Activated gamma-delta T cell (primary cell): Measurements from ENCODE around the gene PRKCSH.
"Not testable (repeated sequence)": the region's sequence is repeated elsewhere in the genome, so short reads cannot be mapped to it uniquely, and the experiment has no call there.

Experiments
- DNase-seq: peaks from one replicate; lab custom pipeline; 2025; lab: John Stamatoyannopoulos, UW
- total RNA-seq, 2 donors: gene quantifications; one replicate each; lab custom pipeline; 2026; lab: John Stamatoyannopoulos, UW

The PRKCSH gene, protein sequence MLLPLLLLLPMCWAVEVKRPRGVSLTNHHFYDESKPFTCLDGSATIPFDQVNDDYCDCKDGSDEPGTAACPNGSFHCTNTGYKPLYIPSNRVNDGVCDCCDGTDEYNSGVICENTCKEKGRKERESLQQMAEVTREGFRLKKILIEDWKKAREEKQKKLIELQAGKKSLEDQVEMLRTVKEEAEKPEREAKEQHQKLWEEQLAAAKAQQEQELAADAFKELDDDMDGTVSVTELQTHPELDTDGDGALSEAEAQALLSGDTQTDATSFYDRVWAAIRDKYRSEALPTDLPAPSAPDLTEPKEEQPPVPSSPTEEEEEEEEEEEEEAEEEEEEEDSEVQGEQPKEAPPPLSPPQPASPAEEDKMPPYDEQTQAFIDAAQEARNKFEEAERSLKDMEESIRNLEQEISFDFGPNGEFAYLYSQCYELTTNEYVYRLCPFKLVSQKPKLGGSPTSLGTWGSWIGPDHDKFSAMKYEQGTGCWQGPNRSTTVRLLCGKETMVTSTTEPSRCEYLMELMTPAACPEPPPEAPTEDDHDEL
- total RNA-seq = 119 to 139 reads per million in 2 donors

DNA sequence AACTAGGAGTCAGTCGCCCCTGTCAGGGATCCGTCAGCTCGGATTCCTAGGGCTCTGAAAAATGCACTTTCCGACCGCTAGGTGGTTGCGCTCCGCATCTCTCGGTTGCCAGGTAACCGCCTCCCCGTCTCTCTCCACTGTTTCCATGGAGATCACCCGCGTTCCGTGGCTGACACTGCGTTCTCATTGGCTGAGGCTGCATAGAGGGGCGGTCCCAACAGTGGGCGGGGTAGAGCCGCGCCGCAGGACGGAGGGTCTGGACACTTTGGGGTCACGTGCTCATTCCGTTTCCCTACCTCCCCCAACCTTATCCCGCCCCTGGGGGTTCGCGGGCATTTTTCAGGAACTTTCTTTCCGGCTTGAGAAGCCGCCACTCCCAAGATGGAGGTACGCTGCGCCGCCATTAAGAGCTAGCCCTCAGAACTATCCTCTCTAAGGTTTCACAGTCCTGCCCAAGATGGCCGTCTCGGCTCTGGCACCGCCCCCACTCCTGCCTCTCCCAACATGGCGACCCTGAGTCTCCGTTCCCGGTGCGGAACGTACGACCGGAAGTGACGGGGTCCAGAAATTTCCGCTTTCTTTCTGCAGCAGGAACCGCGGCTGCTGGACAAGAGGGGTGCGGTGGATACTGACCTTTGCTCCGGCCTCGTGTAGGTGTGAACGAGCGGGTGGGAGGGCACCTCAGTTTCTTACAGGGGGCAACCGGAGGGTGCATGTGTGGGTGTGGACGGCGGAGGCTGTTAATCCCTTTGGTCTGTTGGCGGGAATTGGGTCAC, at the start of gene PRKCSH, which contains the start of gene ODAD3:
TSS of gene PRKCSH (plus strand) at position 579 of the 776 bp plus-strand sequence. CDS start 483 bp downstream, outside the sequence.
TSS of gene ODAD3 (minus strand) at position 65 of the 776 bp plus-strand sequence. CDS start 105 bp downstream, outside the sequence.
- peak; percentile 84 for DNase-seq

DNA sequence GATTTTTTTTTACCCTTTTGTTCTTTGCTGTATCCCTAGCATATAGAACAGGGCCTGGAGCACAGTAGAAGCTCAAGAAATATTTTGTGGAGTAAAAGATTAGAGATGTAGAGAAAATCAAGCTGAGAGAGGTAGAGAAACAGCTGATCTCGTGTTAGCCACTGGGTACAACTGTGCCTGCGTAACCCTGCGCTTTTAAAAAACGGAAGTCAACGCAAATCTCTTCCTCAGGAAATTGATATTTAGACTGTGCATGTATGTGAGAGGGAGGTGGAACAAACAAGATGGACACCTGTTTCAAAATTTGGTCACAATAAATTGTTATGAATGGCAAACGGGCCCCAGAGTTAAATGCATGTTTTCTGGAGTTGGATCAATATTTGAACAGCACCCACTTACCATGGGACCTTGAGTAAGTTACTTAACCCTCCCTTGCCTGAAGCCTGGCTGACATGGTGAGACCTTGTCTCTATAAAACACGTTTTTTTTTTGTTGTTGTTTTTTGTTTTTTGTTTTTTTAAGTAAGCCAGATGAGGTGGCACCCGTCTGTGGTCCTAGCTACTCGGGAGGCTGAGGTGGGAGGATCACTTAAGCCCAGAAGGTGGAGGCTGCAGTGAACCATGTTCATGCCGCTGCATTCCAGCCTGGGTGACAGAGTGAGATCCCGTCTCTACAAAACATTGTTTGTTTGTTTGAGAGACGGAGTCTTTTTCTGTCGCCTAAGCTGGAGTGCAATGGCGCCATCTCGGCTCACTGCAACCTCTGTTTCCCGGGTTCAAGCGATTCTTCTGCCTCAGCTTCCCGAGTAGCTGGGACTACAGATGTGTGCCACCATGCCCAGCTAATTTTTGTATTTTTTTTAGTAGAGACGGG, 48.0 kb upstream of the PRKCSH start:
- DNase-seq = no peak

DNA sequence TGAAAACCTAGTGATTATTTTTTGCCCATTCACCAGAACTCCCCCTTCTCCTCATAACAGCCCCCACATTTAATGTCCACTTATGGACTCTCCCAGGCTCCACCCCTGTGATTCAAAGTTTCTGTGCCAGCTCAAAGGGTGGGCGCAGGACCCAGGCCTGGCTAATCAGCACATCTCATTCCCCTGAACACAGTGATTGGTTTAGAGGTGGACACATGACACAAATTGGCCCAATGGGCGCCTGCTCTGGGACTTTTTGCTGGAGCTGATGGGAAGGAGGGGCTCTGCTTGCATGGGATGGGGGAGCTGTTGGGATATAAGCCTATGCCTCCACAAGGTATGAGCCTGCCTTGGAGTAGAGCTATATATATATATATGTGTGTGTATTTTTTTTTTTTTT, 45.1 kb upstream of the PRKCSH start:
- DNase-seq = no peak

DNA sequence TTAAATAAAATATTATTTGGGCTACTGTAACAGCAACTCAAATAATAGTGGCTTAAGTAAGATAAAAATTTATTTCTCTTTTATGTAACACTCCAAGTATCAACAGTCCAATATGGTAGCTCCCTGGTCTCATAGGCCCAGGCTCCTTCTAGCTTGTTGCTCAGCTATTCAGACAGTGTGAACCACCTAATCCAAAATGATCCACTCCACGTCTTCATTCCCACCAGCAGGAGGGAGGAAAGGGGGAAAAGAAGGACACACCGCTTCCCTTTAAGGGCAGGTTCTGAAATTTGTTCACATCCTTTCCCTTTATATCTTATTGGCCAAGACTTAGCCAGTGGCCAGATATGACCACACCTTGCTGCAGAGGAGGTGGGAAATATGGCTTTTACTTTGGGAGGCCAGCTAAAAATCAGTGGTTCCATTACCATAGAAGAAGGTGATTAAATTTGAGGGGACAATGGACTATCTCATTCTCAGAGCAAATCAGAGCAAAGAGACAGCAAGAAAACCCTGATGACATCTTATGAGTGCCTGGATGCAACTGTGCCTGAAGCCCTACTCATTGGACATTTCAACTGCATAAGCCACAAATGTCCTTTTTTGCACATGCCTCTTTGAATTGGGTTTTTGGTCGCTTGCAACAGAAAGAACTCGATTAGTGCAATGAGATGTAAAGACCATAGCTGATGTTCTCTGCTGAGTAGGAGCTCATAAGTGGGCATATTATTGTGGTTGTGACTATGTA, 44.3 kb upstream of the PRKCSH start:
- DNase-seq = no peak

DNA sequence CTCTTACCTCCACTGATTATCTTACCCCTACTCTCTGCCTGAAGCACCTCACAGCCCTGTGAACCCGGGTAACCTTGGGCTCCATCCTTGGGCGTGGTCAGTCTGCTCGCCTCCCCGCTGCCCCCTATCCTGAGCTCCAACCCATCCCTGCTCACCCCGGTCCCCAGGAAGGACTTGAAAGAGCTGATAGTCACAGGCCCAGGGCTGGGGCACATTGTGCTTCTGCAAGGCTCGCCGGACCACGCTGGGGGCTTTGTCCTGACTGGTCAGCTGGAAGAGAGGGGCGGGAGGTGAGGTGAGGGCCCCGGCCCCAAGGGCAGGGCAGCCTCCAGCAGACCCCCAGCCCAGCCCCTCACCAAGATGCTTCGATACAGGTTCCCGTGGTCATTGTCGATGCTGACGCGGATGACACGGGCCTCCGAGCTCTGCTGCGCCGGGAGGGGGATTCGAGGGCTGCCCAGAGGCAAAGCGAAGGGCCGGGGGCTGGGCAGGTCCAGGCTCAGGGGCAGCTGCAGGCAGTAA, 38.3 kb upstream of the PRKCSH start:
- DNase-seq = no peak

DNA sequence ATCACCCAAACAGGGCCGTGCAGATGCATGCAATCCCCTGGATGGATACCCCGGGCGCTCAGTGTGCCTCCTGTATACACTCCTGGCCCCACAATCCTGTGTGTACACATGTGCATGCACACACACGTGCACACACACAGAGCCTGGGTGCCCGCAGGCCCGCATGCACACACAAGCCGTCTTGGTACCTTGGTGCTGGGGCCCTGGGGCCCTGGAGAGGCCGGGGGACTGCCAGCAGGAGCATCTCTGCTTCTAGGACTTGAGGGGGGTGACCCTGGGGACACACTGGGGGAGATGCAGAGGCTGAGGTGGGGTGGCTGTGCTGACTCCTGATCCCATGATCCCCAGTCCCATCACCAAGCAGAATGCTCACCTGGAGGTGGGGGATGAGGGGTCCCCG, 35.8 kb upstream of the PRKCSH start:
- DNase-seq = no peak

DNA sequence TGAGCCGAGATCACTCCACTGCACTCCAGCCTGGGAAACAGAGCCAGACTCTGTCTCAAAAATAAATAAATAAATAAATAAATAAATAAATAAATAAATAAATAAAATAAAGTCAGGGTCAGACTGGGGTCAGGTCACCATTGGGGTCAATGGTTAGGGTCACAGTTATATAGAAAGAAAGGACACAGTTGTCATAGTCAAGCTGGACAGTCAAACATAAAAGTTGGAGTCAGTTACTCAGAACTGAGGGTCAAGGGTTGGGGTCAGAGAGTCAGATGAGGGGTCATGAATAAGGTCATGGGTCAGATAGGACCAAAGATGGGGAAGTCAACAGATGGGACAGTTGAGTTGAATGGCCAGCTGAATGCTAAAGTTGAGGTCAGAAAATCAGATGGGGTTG, 34.6 kb upstream of the PRKCSH start:
- DNase-seq = no peak

DNA sequence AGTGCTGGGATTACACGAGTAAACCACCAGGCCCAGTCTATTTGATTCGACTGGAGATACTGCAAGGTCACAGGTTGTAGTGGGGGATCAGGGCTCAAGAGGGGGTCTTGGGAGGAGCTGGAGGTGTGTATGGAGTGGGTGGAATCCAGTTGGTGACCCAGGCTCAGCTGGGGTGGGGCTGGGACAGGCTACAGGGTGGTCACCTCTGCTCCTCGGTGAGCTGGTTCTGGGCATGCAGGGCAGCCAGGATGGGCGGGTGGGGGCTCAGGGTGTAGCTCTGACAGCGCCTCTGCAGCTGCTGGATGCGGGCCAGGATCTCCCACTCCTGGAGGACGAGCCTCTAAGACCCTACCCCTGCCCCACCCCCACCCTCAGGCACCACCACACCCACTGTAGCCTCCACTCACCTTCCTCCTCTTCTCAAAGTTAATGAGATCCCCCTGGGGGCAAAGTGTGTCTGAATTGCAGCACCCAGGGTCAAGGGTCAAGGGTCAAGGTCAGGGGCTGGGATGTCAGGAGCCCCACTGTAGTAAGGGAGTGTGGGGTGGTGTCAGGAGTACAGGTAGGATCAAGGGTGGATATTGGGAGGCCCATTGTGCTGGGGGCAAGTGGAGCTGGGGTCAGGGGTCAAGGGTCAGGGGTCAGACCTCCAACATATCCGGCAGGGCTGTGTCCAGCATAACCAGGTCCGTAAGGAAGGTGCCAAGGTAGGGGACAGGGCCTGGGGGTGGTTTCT, 33.5 kb upstream of the PRKCSH start:
- DNase-seq = no peak

DNA sequence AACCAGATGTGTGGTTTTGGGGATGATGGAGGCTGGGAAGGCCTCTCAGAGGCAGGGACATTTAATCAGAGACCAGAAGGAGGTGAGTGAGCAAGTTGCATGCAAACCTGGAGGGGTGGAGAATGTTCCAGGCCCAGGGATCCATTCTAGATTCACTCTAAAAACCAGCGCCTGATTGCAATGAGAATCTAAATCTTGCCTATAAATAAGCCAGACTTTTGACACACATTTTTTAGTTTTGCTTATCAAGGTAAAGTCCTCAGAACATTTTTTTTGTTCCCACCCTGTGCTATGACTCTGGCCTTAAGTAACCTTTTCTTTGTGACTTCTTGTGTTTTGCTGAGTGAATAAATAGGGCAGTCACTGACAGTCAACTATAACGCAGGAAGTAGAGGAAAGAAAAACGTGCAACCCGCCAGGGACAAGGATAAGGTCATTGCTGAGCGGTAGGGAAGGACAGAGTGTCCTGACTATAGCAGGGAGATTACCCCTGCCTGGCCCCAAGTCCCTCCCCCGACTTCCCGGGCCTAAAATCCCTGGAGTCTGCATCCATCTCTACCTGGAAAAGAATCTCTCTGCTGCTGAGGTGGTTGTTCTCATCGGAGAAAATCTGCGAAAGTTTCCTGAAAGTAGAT, 30.7 kb upstream of the PRKCSH start:
- DNase-seq = no peak

DNA sequence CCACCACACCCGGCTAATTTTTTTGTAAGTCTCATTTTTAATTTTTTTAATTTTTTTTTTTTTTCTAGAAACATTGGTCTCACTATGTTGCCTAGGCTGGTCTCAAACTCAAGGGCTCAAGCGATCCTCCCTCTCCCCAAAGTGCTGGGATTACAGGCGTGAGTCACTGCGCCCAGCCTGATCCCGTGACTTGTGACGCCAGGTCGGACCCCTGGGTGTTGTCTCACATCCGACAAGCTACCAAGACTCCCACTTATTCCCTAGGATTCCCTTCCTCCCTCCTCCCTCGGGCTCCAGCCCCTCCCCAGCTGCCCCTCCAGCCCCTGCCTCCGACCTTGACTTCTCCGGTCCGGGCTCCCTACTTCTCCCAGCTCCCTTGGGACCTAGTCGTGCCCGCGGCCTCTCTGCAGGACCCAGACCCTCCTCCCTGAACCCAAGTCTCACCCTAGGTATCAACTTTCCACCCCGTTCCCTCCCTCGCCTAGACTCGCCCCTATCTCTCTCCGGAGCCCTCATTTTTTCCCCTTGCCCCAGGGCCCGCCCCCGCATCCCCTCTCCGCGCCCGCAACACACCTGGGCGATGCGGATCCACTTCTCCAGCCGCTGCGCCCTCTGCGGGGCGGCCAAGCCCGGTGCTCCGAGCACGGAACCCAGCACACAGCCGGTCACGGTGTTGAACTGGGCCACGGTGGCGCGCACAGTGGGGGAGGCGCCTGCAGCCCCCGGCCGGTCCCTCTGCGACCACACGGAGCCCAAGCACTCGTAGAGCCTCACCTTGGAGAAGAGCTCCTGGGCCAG, 29.4 kb upstream of the PRKCSH start:
- no peak for DNase-seq

DNA sequence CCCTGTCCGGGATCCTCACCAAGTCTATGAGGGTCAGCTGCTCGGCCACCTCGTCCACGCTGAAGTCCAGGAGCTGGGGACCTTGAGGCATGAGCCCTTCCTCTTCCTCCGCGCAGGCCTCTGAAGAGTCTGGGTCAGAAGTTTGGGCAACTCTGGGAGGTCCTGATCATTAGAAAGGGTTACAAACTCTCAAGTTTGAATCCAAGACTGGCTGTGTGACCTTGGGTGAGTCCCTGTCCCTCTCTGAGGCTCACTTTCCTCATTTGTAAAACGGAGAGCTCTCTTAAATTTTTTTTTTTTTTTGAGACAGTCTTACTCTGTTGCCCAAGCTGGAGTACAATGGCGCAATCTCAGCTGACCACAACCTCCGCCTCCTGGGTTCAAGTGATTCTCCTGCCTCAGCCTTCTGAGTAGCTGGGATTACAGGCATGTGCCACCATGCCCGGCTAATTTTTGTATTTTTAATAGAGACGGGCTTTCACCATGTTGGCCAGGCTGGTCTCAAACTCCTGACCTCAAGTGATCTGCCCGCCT, 28.7 kb upstream of the PRKCSH start:
- not testable (repeated sequence) for DNase-seq

DNA sequence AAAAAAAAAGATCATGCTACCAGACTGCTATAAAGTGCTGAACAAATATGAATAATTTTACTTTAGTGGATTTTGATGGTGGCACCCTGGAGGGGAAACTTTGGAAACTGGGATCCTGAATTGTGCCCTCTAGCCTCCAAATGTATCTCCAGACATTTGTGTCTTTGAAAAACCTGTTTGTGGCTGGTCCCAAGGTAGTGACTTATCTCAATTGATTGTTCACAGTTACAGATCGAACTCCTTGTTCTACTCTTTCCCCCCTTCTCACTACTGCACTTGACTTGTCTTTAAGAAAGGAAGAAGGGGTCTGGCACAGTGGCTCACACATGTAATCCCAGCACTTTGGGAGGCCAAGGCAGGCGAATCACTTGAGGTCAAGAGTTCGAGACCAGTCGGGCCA, 26.8 kb upstream of the PRKCSH start:
- no peak for DNase-seq

DNA sequence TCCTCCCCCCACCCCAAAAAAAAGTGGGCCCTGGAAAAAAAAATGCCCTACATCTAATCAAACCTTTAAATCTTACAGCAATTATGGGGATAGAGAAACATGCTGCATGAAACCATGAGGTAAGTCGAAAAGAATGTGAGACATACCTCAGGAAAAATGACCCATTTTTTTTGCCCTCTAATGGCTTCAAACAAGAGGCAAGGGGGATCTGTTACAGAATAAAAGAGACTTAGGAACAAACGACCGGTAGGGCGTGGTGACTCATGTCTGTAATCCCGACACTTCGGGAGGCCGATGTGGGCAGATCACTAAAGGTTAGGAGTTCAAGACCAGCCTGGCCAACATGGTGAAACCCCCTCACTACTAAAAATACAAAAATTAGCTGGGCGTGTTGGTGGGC, 24.8 kb upstream of the PRKCSH start:
- DNase-seq = no peak

DNA sequence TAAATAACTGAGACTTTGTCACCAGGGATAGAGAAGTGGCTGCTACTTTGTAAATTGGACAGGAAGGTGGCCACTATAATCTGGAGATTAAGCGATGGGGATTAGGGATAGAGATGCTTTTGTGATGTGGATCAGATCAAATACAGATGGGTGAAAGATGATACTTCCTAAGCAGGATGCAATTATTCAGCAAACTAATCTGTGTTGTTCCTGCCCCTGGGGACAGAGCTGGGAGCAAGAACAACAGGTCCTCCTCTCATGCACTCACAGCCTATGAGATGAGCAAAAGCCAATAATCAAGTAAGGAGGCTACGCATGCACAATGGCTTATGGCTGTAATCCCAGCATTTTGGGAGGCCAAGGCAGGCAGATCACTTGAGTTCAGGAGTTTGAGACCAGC, 20.9 kb upstream of the PRKCSH start:
- DNase-seq = no peak

DNA sequence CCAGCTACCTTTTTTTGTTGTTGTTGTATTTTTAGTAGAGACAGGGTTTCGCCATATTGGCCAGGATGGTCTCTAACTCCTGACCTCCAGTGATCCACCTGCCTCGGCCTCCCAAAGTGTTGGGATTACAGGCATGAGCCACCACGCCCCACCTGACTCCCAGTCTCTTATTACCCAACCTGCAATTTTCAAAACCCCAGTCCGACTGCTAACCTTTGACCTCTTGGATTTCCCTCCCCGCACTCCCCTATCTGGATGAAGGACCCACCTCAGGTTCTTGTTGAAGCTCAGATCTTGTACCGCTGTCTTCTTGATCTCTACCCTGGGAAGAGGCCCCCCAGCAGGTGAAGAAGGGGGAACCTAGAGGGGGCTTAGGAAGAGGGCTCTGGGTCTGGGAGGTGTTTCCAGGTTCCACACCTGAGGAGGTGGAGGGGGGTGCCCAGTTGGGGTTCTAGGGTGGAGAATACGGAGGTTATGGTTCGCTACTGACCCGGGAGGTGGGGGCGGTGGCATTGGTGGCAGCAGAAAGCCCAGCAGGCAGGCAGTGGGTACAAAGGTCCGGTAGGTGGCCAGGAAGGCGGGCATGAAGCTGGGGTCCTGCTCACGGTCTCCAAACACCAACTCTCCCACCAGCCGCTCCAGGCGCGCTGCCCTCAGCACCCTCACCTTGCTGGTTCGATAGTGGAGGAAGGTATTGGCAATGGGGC, 18.9 kb upstream of the PRKCSH start:
- DNase-seq = no peak

DNA sequence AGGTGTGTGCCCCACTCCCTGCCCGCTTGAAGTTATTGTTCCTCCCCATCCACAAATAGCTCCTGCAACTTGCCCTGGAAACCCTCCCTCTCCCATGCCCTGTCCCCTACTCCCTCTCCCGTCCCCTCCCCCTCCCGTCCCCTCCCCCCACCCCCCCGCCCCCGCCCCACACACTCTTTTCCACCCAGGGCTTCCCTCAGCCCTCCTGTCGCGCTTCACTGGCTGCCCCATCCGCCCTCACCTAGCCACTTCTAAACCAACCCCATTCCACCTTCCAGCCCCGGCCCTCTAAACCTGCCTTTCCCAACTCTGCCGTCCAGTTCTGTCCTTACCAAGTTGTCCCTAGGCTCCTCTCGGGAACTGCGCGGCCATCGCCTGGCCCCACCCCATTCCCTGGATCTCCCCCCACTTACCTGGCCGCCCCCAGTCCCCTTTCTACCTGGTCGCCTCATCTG, 17.3 kb upstream of the PRKCSH start:
- no peak for DNase-seq
